Hepatocyte (in vitro differentiated cells): ENCODE results near the gene SBNO1. TPM values are rescaled to one million over a fixed set of nuclear protein-coding genes. Genes with fewer than 3 reads are reported as not detected.

ENCODE experiments used
- DNase-seq: peaks from one replicate; pipeline ENCODE4 v3.0.0-alpha.2; 2016; ENCODE audit warnings: low spot score
- H2AFZ ChIP-seq: fragments of 200-600 bp; sonication (generic); 2 replicates; pipeline ENCODE4 v1.6.0; 2016; ENCODE audit warnings: antibody characterized with exemption, mild to moderate bottlenecking
- H3K27ac ChIP-seq: fragments of 200-600 bp; sonication (generic); 2 replicates; pipeline ENCODE4 v1.5.1; 2016; ENCODE audit warnings: mild to moderate bottlenecking
- H3K27me3 ChIP-seq: fragments of 200-600 bp; sonication (generic); 2 replicates; pipeline ENCODE4 v1.6.1; 2016
- H3K36me3 ChIP-seq: fragments of 200-600 bp; sonication (generic); replicated peaks from 2 replicates; pipeline ENCODE4 v1.5.1; 2016; ENCODE audit warnings: low read depth; ENCODE audit not compliant: insufficient read depth
- H3K4me1 ChIP-seq: fragments of 200-600 bp; sonication (generic); 2 replicates; pipeline ENCODE4 v1.5.1; 2016; ENCODE audit warnings: mild to moderate bottlenecking, moderate library complexity; ENCODE audit not compliant: insufficient read depth
- H3K4me2 ChIP-seq: fragments of 200-600 bp; sonication (generic); 2 replicates; pipeline ENCODE4 v1.6.0; 2016
- H3K4me3 ChIP-seq: fragments of 200-600 bp; sonication (generic); 2 replicates; pipeline ENCODE4 v1.5.1; 2016; ENCODE audit warnings: mild to moderate bottlenecking
- H3K79me2 ChIP-seq: fragments of 200-600 bp; sonication (generic); 2 replicates; pipeline ENCODE4 v1.6.0; 2017; ENCODE audit warnings: mild to moderate bottlenecking
- H3K9me2 ChIP-seq: fragments of 200-600 bp; sonication (generic); replicated peaks from 2 replicates; pipeline ENCODE4 v1.6.0; 2017; ENCODE audit warnings: mild to moderate bottlenecking; ENCODE audit not compliant: insufficient read depth
- H3K9me3 ChIP-seq: fragments of 200-600 bp; sonication (generic); 2 replicates; pipeline ENCODE4 v1.5.1; 2016; ENCODE audit warnings: low read depth, mild to moderate bottlenecking
- H4K20me1 ChIP-seq: fragments of 200-600 bp; sonication (generic); 2 replicates; pipeline ENCODE4 v1.6.0; 2016; ENCODE audit warnings: mild to moderate bottlenecking; ENCODE audit not compliant: insufficient read depth, poor library complexity, severe bottlenecking
- EZH2 ChIP-seq: fragments of 200-600 bp; sonication (generic); IDR thresholded peaks from 2 replicates; pipeline ENCODE4 v1.6.1; 2016; ENCODE audit warnings: antibody characterized with exemption, mild to moderate bottlenecking, borderline replicate concordance
- EZH2phosphoT487 ChIP-seq: fragments of 200-600 bp; sonication (generic); IDR thresholded peaks from one replicate; pipeline ENCODE4 v1.6.1; 2018; ENCODE audit warnings: antibody characterized with exemption, mild to moderate bottlenecking, low read depth, moderate library complexity; ENCODE audit not compliant: unreplicated experiment, severe bottlenecking
- WGBS: methylation state at CpG from one replicate; pipeline ENCODE4 v1.1.6; 2016; ENCODE audit warnings: low lambda C conversion rate; ENCODE audit errors: missing lambda C conversion rate; 5-methylcytosine and 5-hydroxymethylcytosine counted together
- polyA plus RNA-seq: library from polyadenylated mRNA; unstranded; fragments of >200 nt; fragmentation: Nextera tagmentation; extraction: Ambion mirVana; gene quantifications from 2 replicates; pipeline ENCODE4 v1.2.1, GENCODE V29; 2016
- total RNA-seq: library from RNA; depleted of rRNA; stranded (reverse); fragments of >200 nt; gene quantifications from 2 replicates; pipeline ENCODE4 v1.2.3, GENCODE V29; 2014
- TF ChIP-seq, protein P1 (sequence below): fragments of 200-600 bp; sonication (generic); IDR thresholded peaks from 2 replicates; pipeline ENCODE4 v1.5.1; 2016; ENCODE audit warnings: antibody characterized with exemption, mild to moderate bottlenecking; ENCODE audit not compliant: poor library complexity

Gene SBNO1
- total and polyA plus RNA-seq, 2 experiments from 2014 or later = 13.4 to 28.9 TPM

DNA sequence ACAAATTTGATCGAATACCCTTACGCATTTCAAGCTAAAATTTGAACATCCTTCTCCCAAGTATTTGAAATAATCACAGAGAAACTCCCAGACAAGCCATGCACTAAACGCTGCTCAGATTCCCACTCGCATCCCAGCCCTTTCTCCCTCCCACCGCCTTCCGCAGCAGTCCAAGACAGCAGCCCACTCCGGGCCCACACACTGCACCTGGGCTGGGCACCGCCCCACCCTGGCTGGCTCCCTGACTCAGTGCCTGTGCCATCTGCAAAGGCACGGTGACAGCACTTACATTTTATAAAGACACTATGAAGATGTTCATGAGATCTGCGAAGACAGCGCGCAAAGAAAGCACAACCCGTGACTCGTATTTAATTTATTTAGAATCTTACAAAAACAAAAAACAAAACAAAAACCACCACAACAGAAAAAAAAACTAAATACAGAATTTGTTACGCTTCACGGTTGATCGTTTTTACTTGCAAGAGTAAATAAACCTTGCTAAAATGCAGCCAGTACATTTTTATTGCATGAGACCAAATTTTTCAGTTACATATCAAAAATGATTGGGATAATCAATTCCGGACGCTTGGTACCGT, 75.8 kb downstream of the SBNO1 start:
- Histone ChIP-seq H3K4me1 (no peaks in the 10 kb centered on the region), H2AFZ (no peak overlapping the region), H3K27ac (no peak overlapping the region), H3K79me2 (peaks cover 5% of the 10 kb centered on the region), H3K9me2 (no peaks in the 10 kb centered on the region), H3K4me2 (no peak overlapping the region), H3K4me3 (no peak overlapping the region), H3K36me3 (no peaks in the 10 kb centered on the region), H4K20me1 (no peaks in the 10 kb centered on the region), H3K9me3 (no peaks in the 10 kb centered on the region), H3K27me3 (no peaks in the 10 kb centered on the region)
- TF ChIP-seq EZH2phosphoT487 (no peak), EZH2 (no peak)
- TF ChIP-seq, protein P1, sequence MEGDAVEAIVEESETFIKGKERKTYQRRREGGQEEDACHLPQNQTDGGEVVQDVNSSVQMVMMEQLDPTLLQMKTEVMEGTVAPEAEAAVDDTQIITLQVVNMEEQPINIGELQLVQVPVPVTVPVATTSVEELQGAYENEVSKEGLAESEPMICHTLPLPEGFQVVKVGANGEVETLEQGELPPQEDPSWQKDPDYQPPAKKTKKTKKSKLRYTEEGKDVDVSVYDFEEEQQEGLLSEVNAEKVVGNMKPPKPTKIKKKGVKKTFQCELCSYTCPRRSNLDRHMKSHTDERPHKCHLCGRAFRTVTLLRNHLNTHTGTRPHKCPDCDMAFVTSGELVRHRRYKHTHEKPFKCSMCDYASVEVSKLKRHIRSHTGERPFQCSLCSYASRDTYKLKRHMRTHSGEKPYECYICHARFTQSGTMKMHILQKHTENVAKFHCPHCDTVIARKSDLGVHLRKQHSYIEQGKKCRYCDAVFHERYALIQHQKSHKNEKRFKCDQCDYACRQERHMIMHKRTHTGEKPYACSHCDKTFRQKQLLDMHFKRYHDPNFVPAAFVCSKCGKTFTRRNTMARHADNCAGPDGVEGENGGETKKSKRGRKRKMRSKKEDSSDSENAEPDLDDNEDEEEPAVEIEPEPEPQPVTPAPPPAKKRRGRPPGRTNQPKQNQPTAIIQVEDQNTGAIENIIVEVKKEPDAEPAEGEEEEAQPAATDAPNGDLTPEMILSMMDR = no peak
- 97% methylated on average over 20 of the region's 20 CpGs for WGBS
- no peak for DNase-seq

DNA sequence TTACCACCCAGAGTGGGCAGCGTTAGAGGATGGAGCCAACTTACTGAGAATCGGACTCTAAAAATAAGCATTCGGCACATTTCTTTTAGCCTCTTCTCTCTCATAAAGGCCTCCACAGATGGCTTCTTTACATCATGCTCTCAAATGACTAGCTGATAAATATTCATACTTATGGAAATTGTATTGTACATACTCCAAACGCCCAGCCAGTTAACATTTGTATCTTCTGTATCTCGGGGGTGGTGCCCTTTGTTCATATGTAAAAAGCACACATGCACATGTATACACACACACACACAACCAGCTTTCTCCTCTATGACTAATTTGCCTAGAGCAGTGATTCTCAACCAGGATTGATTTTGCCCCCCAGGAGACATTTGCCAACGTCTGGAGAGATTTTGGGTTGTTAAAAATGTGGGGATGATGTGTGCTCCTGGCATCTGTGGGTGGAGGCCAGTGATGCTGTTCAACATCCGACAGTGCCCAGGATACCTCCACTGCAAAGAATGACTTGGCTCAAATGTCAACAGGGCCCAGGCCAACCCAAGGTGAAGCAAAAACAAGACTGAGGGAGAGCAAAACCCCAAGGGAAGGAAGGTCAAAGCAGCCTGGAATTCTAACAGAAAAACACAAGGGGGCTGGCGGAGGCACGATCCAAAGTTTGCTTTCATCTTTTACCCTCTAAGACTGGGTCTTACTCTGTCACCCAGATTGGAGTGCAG, 77.8 kb downstream of the SBNO1 start:
- H3K4me1 ChIP-seq = no peaks in the 10 kb centered on the region
- no peaks in the 10 kb centered on the region for H3K9me3 ChIP-seq
- H3K4me2 ChIP-seq = no peak overlapping the region
- WGBS = 82% methylated on average over 9 of the region's 9 CpGs
- no peaks in the 10 kb centered on the region for H3K27me3 ChIP-seq
- no peaks in the 10 kb centered on the region for H3K79me2 ChIP-seq
- TF ChIP-seq EZH2phosphoT487 = no peak
- no peak for TF ChIP-seq EZH2
- TF ChIP-seq, protein P1 = no peak
- no peaks in the 10 kb centered on the region for H3K9me2 ChIP-seq
- no peak overlapping the region for H2AFZ ChIP-seq
- no peaks in the 10 kb centered on the region for H4K20me1 ChIP-seq
- no peaks in the 10 kb centered on the region for H3K36me3 ChIP-seq
- no peak overlapping the region for H3K4me3 ChIP-seq
- H3K27ac ChIP-seq = no peak overlapping the region
- DNase-seq = no peak

GRCh38 chr12:123284669-123285068, 80.0 kb downstream of the SBNO1 start:
- Histone ChIP-seq H4K20me1 (no peaks in the 10 kb centered on the region), H3K4me2 (no peak overlapping the region), H3K9me2 (no peaks in the 10 kb centered on the region), H3K9me3 (no peaks in the 10 kb centered on the region), H3K27ac (no peak overlapping the region), H3K4me1 (no peaks in the 10 kb centered on the region), H3K4me3 (no peak overlapping the region), H3K36me3 (no peaks in the 10 kb centered on the region), H3K79me2 (no peaks in the 10 kb centered on the region), H3K27me3 (no peaks in the 10 kb centered on the region), H2AFZ (no peak overlapping the region)
- 96% methylated on average over 4 of the region's 4 CpGs for WGBS
- DNase-seq = no peak
- TF ChIP-seq EZH2phosphoT487 (no peak), EZH2 (no peak)
- TF ChIP-seq, protein P1 = no peak
